NCI-H524 treated with DMSO at 0.1 percent for 48 hours (cell line): ENCODE results near the gene SOX8.

Source experiments
- DNase-seq: peaks from one replicate; lab custom pipeline; 2025; lab: John Stamatoyannopoulos, UW

Gene SOX8

DNA sequence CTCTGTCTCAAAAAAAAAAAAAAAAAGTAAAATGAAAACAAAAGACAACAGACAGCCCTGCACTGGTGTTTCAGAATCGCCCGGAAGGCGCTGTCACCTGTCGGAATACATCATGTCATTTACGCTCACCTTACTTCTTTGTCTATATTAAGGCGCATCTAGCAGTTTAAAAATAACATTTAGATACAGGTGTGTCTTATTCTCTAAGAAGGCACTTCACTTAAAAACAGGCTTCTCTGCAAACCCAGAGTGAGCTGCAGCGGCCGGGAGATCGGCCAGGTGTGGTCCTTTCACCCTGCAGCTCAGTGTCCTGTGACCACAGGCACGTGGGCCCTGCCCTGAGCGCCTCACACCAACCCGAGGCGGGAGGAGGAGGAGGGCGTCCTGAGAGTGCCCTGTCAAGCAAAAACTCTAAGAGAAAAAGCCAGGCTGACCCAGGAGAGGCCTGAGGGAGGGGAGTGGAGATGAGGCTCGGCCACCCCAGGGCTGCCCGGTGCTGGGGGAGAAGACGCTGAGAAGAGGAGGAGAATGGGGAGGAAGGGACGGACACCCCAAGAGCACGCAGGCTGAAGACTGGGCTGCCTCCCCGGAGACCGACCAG lies 7.5 kb upstream of the SOX8 start:
- DNase-seq, result no peak

DNA sequence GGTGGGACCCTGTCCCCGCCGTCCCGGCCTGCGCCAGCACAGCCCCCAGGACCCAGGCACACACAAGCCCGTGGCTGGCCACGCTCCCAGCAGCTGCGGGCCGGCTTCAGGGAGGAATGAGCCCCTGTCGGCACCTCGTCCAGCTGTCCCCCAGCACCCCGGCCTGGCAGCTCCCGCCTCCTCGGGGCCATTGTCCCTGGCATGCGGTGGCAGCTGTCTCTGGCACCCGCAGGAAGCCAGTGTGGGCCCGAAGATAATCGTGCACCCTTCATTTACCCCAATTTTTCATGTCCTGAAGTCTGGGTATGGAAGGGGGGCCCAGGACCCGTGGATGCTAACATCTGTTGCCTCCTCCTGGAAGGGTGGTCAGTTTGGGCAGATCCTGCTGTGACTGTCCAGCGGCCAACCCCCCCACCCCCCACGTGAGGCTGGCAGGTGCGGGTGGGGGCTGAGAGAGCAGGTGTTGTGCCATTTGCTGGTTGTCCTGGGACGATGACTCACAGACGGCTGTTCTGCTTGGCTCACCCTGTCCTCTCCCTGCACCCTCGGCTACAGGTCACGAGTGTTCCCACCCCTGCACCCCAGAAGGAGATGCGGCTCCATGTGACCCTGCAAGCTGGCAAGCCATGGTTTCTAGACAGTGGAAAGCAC lies 6.8 kb upstream of the SOX8 start:
- no peak for DNase-seq

DNA sequence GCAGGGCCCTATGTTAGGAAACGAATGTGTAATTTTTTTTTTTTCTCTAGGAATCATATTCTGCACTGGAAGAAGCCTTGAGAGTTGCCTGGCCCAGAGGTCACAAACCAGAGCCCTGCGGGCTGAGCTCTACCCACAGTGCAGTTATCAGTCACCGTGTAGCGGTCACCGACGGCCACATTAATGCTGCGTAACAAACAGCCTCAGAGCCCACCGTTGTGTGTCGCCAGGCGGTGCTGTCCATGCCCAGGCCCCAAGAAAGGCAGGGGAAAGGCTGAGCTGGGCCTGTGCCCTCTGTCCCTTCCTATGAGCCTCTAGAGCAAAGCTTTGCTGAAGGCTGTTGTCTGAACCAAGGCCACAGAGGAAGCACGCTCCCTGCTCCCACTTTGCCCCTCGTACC lies 6.3 kb upstream of the SOX8 start:
- no peak for DNase-seq

GRCh38 chr16:976389-976931 lies 5.1 kb upstream of the SOX8 start:
- DNase-seq, result no peak

DNA sequence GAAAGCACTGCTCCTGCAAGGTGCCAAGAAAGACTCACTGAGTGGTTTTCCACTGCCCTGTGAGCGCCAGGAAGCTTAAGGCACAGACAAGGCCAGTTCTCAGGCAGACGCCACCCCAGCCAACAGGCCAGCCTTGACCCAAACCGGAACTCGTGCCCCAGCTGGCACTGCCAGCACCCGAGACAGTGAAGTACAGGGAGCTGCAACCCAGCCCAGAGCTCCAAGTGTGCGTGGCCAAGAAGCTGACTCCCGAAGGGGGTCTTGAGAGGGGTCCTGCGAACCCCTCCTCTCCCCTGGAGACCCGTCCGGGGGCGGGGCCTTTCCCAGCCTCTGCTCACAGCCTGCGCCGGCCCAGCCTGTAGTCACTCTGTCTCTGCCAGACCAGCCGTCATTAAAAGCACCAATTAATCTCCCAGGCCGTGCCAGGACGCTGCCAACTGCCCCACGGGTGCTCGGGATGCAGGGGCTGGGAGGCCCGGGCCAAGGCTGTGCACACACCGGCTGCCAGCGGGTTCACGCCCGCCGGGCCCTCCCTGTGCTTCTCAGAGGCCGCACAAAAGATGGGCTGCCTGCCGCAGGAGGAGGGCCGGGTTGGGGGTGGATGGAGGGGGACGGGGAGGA lies 4.4 kb upstream of the SOX8 start:
- DNase-seq, result no peak

DNA sequence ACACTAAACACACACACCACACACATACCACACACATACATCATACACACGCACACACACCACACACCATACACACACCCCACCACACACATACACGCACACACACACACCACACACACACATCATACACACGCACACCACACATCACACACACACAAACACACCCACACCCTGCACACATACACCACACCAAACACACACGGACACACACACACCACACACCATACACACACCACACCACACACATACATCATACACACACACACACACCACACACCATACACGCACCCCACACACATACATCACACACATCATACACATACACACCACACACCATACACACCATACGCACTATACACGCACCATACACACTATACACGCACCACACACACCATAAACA lies 3.7 kb upstream of the SOX8 start:
- DNase-seq, result no peak

GRCh38 chr16:978403-978802 lies 3.2 kb upstream of the SOX8 start:
- no peak for DNase-seq

DNA sequence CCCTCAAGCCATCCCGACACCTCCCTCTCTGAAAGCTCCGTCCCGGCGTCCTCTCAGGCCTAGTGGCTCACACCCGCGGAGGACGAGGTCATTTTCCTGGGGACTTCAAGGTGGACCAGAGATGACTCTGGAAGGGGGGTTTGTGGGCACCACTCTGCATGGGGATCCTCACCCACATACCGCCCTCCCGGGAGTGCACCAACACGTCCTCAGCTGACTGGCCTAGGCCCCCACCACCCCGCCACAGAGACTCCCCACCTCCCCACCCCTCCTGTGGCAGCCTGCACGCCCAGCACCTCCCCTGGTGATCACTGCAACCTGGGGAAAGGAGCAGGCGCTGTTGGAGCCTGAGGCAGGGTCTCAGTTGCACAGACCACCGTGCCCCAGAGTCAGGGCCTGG lies 2.4 kb upstream of the SOX8 start:
- DNase-seq, result no peak

DNA sequence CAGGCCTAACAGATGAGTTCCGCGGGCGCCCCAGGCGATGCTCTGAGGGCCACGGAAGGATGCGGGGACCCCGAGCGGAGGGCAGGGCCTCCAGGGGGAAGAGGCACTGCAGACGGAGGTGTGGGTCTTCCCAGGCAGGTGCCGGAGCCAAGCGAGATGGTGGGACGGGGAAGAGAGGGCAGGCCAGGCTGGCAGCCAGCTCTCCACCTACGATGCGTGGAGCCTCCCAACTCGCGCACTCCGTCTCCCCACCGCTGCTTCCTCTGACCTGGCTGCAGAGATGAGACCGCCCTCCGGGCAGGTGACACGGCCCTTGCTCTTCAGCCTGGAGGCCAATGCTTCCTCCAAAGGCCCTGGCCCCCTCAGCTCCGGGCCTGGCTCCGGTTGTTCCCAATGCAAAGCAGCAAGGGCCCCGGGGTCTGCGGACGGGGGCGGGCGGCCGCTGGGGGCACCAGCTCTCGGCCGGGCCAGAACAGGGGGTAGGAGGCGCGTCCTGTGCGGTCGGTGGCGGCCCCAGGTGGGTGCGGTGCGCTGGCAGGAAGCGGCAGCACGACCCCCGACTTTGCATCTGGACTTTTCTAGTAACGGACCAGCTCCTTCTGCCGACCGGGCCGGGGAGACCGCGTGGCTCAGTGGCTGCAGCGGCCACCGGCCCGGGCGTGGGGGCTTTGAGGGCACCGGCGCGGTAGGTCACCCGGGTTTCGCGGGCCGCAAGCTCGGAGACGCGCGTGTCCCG lies 1.5 kb upstream of the SOX8 start:
- DNase-seq, result no peak

GRCh38 chr16:980595-980854 lies 1.0 kb upstream of the SOX8 start:
- DNase-seq, result no peak

DNA sequence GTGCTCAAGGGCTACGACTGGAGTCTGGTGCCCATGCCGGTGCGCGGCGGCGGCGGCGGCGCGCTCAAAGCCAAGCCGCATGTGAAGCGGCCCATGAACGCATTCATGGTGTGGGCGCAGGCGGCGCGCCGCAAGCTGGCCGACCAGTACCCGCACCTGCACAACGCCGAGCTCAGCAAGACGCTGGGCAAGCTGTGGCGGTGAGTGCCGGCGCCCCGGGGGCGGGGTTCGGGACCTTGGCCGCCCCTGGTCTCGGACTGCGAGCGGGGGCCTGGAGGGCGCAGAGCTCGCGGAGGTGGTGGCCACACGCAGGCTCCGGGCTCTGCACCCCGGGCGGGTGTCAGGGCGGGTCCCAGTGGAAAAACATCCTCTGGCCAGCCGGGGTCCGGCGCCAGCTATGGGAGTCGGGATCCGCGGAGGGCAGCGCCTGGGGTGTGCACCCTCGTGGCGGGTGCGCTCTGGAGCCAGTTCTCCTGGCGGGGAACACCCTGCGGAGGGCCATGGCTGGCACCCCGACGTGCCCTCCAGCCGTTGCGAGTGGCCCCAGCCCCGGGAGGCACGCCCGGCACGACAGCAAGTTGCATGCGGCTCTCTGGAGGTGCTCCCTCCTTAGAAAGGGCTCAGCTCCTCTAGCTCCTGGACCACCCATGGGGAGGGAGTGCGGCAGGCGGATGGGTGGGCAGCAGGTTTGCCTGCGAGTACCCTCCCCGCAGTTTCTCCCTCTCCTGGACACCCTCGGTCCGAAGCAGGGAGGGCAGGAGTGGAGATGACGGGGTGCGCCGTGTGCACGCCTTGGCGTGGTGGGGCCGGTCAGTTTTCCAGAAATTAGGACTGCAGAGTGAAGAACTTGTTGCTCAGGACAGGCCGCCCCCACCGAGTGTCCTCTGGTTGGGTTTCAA lies 824 bp downstream of the SOX8 start:
- DNase-seq, result no peak

DNA sequence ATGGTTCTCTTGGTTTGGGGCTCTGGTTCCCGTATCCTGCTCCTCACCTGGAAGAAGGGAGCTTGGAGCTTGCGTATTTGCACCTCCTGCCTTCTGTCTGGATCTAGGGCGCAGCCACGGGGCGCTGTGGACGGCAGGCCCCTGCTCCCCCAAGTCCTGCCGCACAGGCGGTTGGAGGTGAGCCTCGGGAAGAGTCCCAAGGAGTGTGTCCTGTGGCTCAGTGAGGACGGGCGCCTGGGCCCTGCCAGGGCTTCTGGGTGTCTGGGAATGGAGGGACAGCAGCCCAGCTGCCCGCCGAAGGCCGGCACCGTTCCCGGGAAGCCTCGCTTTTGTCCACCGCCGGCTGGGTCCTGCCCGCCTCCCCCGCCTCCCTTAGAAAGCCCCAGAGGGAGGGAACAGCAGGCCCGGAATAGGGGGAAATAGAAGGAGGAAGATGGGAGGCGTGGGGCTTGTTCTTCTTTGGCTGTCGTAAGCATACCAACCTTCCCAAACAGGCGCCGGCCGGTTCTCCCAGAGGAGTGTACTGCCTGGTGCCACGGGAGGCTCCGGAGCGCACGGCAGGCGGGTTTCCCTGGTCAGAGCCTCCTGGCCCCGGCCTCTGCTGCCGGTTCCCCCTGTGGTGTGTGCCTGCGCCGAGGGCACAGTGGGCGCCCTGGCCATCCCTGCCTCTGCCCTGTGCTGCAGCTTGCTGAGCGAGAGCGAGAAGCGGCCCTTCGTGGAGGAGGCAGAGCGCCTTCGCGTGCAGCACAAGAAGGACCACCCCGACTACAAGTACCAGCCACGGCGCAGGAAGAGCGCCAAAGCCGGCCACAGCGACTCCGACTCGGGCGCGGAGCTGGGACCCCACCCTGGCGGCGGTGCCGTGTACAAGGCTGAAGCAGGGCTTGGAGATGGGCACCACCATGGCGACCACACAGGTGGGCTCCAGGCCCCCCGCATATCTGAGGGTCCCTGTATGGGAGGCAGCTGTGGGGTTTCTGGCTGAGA lies 1.8 kb downstream of the SOX8 start:
- DNase-seq, result no peak

DNA sequence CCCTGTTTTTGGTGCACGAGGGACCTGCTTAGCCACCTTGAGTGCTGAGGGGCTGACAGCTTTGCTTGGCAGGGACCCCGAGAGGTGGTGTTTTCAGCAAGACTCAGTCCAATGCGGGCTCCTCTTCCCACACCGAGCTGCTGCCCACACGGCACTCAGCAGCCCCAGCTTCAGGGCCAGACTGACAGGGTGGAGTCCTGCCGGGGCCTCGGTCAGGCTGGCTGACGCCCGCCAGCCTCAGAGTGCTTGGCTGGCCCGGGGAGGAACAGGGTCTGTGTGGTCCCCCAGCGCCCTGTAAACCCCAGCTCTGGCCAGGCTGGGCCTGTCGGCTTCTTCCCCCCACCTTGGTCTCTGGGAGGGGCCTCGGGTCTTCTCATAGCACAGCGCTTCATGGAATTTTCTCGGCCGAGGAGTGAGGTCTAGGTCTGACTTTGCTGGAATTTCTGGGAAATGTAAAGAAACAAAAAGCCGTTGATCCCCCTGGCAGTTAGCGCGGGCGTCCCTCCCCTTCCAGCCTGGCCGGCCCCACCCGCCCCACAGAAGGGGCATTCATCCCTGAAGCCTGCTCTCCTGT lies 2.6 kb downstream of the SOX8 start:
- no peak for DNase-seq

DNA sequence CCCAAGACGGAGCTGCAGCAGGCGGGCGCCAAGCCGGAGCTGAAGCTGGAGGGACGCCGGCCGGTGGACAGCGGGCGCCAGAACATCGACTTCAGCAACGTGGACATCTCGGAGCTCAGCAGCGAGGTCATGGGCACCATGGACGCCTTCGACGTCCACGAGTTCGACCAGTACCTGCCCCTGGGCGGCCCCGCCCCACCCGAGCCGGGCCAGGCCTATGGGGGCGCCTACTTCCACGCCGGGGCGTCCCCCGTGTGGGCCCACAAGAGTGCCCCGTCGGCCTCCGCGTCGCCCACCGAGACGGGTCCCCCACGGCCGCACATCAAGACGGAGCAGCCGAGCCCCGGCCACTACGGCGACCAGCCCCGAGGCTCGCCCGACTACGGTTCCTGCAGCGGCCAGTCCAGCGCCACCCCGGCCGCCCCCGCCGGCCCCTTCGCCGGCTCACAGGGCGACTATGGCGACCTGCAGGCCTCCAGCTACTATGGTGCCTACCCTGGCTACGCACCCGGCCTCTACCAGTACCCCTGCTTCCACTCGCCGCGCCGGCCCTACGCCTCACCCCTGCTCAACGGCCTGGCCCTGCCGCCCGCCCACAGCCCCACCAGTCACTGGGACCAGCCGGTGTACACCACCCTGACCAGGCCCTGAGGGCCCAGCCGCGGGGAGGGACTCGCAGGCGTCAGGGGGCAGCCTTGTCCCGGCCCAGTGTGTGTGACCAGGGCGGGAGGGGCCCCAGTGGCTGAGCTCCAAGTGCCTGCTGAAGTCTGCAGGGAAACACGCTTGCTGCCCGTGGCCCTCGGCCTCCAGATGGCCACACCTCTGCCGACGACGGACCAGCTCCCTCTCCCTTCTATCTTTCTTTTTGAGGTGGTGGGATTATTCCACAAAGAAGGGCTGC lies 3.4 kb downstream of the SOX8 start:
- no peak for DNase-seq

- DNase-seq, result no peak
These were observed 4.3 kb downstream of the SOX8 start for GRCh38 chr16:985646-986400.

GRCh38 chr16:986411-986810 lies 4.8 kb downstream of the SOX8 start:
- no peak for DNase-seq

- no peak for DNase-seq
These were observed 5.5 kb downstream of the SOX8 start for GRCh38 chr16:986925-987582.

GRCh38 chr16:987906-988305 lies 6.3 kb downstream of the SOX8 start:
- DNase-seq, result no peak
